ENCODE measurements around the gene GJA4.

Gene GJA4

DNA sequence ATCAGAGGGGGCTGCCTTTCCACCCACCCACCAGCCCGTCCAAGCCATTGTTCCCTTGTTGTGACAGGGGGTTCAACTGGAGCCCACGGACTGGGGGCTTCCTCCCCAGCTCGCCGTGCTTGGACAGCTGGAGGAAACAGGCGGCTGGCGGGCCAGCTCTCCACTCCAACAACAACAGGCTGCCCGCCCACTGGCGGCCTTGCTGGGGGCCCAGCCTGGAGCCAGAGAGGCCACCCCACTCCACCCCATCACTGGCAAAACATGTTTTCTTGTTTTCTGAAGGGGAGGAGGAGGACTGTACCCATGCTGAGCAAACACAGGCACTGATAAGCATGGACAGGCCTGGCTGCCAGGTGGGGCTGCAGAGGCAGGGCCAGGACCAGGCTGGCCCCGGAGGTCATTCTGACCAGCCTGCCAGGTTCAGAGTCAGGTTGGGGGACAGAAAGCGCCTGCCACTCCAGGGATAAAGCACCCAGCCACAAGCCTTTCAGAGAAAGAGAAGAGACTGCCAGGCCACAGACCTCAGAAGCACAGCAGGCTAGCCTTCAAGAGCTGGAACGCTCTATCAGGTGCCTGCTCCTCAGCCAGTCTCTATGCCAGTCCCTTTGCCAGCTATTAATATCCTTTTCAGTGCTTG, 32.8 kb downstream of the GJA4 start:
- no peak overlapping the region for H3K27ac ChIP-seq (replicated peaks)
- H3K4me3 ChIP-seq (replicated peaks; ENCODE audit: insufficient read depth, low read length): no peak overlapping the region
- no peak for DNase-seq (ENCODE audit: low read depth in 1 of 2, low spot score in 1 of 2)
- TF ChIP-seq SPI1 (IDR thresholded peaks at IDR 0.05; ENCODE audit: borderline replicate concordance, low read depth) (no peak), GABPA (IDR thresholded peaks at IDR 0.05; ENCODE audit: low read depth) (no peak), POLR2AphosphoS5 (IDR thresholded peaks at IDR 0.05; ENCODE audit: low read depth) (no peak)
- TF ChIP-seq, protein P1, sequence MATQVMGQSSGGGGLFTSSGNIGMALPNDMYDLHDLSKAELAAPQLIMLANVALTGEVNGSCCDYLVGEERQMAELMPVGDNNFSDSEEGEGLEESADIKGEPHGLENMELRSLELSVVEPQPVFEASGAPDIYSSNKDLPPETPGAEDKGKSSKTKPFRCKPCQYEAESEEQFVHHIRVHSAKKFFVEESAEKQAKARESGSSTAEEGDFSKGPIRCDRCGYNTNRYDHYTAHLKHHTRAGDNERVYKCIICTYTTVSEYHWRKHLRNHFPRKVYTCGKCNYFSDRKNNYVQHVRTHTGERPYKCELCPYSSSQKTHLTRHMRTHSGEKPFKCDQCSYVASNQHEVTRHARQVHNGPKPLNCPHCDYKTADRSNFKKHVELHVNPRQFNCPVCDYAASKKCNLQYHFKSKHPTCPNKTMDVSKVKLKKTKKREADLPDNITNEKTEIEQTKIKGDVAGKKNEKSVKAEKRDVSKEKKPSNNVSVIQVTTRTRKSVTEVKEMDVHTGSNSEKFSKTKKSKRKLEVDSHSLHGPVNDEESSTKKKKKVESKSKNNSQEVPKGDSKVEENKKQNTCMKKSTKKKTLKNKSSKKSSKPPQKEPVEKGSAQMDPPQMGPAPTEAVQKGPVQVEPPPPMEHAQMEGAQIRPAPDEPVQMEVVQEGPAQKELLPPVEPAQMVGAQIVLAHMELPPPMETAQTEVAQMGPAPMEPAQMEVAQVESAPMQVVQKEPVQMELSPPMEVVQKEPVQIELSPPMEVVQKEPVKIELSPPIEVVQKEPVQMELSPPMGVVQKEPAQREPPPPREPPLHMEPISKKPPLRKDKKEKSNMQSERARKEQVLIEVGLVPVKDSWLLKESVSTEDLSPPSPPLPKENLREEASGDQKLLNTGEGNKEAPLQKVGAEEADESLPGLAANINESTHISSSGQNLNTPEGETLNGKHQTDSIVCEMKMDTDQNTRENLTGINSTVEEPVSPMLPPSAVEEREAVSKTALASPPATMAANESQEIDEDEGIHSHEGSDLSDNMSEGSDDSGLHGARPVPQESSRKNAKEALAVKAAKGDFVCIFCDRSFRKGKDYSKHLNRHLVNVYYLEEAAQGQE (IDR thresholded peaks at IDR 0.05; ENCODE audit: insufficient replicate concordance, low read depth): no peak
- TF ChIP-seq, protein P2, sequence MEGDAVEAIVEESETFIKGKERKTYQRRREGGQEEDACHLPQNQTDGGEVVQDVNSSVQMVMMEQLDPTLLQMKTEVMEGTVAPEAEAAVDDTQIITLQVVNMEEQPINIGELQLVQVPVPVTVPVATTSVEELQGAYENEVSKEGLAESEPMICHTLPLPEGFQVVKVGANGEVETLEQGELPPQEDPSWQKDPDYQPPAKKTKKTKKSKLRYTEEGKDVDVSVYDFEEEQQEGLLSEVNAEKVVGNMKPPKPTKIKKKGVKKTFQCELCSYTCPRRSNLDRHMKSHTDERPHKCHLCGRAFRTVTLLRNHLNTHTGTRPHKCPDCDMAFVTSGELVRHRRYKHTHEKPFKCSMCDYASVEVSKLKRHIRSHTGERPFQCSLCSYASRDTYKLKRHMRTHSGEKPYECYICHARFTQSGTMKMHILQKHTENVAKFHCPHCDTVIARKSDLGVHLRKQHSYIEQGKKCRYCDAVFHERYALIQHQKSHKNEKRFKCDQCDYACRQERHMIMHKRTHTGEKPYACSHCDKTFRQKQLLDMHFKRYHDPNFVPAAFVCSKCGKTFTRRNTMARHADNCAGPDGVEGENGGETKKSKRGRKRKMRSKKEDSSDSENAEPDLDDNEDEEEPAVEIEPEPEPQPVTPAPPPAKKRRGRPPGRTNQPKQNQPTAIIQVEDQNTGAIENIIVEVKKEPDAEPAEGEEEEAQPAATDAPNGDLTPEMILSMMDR (IDR thresholded peaks at IDR 0.05; ENCODE audit: insufficient read depth, low read length): no peak
- no peaks in the 10 kb centered on the region for H3K27me3 ChIP-seq (ENCODE audit: insufficient read depth, poor library complexity, severe bottlenecking)

DNA sequence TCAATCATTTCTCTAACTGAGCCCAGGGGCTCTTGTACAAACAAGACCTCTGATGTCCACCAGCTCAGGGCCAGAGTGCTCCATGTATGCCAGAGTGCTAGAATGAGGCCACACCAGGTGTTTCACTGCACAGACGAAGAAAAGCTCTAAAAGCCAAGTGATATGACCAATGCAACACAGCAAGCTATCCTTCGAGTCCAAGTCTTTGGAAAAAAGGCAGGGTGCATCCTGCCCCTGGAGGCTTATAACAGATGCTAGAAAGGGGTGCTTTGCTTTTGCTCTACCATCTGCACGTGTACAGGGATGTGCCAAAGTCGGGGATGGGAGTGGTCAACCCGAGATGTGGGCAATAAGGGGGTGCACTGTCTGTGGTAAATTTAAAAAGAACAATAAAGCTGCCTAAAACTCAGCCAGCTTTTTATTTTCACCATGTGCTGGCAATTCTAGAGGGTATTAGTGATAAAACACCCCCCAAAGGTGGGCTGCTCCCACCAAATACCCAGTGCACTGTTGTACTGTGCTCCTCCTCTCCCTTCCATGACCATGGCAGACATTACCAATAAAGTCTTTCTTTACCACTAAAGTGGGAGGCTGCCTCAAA, 34.6 kb downstream of the GJA4 start:
- no peak overlapping the region for H3K27ac ChIP-seq (replicated peaks)
- no peaks in the 10 kb centered on the region for H3K27me3 ChIP-seq (ENCODE audit: insufficient read depth, poor library complexity, severe bottlenecking)
- DNase-seq (ENCODE audit: low read depth in 1 of 2, low spot score in 1 of 2): no peak
- TF ChIP-seq, protein P2 (IDR thresholded peaks at IDR 0.05; ENCODE audit: insufficient read depth, low read length): no peak
- no peak for TF ChIP-seq POLR2AphosphoS5 (IDR thresholded peaks at IDR 0.05; ENCODE audit: low read depth)
- no peak for TF ChIP-seq GABPA (IDR thresholded peaks at IDR 0.05; ENCODE audit: low read depth)
- TF ChIP-seq, protein P1 (IDR thresholded peaks at IDR 0.05; ENCODE audit: insufficient replicate concordance, low read depth): no peak
- TF ChIP-seq SPI1 (IDR thresholded peaks at IDR 0.05; ENCODE audit: borderline replicate concordance, low read depth): no peak
- H3K4me3 ChIP-seq (replicated peaks; ENCODE audit: insufficient read depth, low read length): no peak overlapping the region

DNA sequence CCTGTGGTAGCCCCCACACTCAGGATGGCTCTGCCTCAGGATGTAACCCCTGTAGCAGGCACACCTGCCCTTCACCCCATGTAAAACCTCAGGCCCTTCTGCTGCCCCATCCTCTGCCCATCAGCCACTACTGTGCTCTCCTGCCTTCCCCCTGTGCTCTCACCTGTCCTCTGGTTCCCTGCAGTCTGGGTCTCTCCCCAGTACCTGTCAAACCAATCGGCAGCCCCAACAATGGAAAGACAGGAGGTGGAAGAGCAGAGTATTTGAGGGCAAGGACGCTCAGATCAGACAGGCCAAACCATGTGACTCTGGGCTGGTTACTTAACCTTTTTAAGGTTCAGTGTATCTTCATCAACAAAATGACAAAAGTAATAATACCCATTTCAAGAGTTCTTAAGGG, 35.8 kb downstream of the GJA4 start:
- Histone ChIP-seq H3K27ac (replicated peaks) (no peak overlapping the region), H3K27me3 (ENCODE audit: insufficient read depth, poor library complexity, severe bottlenecking) (no peaks in the 10 kb centered on the region), H3K4me3 (replicated peaks; ENCODE audit: insufficient read depth, low read length) (no peak overlapping the region)
- DNase-seq (ENCODE audit: low read depth in 1 of 2, low spot score in 1 of 2): no peak
- TF ChIP-seq, protein P1 (IDR thresholded peaks at IDR 0.05; ENCODE audit: insufficient replicate concordance, low read depth): no peak
- TF ChIP-seq GABPA (IDR thresholded peaks at IDR 0.05; ENCODE audit: low read depth) (no peak), SPI1 (IDR thresholded peaks at IDR 0.05; ENCODE audit: borderline replicate concordance, low read depth) (no peak), POLR2AphosphoS5 (IDR thresholded peaks at IDR 0.05; ENCODE audit: low read depth) (no peak)
- TF ChIP-seq, protein P2 (IDR thresholded peaks at IDR 0.05; ENCODE audit: insufficient read depth, low read length): no peak

Data from HL-60 (cell line).